Vagina (tissue), 2 donors: ENCODE measurements around the gene IHH. TPM values are rescaled to one million over a fixed set of nuclear protein-coding genes. Genes with fewer than 3 reads are reported as not detected.

Experiments used
- DNase-seq, 2 donors: peaks; one replicate each; pipeline ENCODE4 v3.0.0-alpha.2; 2017; ENCODE audit errors: extremely low spot score in 2 of 2
- H3K27ac ChIP-seq: fragments of 200-600 bp; sonication (generic); one replicate; pipeline ENCODE4 v1.5.1; 2019
- H3K27me3 ChIP-seq: fragments of 200-600 bp; sonication (generic); one replicate; pipeline ENCODE4 v1.5.1; 2019
- H3K36me3 ChIP-seq, 2 donors: fragments of 200-600 bp; sonication (generic); one replicate each; pipeline ENCODE4 v1.5.1; 2017 to 2019
- H3K4me1 ChIP-seq: fragments of 200-600 bp; sonication (generic); one replicate; pipeline ENCODE4 v1.5.1; 2019
- H3K4me3 ChIP-seq, 2 donors: fragments of 200-600 bp; sonication (generic); 1 replicate in 1 of 2; 2 replicates in 1 of 2; pipeline ENCODE4 v1.5.1; 2016 to 2019
- H3K9me3 ChIP-seq: fragments of 200-600 bp; sonication (generic); one replicate; pipeline ENCODE4 v1.5.1; 2019
- CTCF ChIP-seq, 3 experiments: fragments of 450-650 bp in 2 of 3; fragments of 200-600 bp in 1 of 3; sonication (generic) in 1 of 3; IDR thresholded peaks; one replicate each; pipeline ENCODE4 v1.5.1; 2017 to 2019; ENCODE audit warnings: antibody characterized with exemption in 3 of 3, mild to moderate bottlenecking in 2 of 3, moderate library complexity in 2 of 3
- POLR2A ChIP-seq, 2 donors: fragments of 450-650 bp; IDR thresholded peaks; one replicate each; pipeline ENCODE4 v1.6.1; 2017; ENCODE audit warnings: antibody characterized with exemption in 2 of 2, mild to moderate bottlenecking in 2 of 2, moderate library complexity in 2 of 2
- POLR2AphosphoS5 ChIP-seq, 2 donors: sonication (generic); formaldehyde crosslinking; IDR thresholded peaks; one replicate each; pipeline ENCODE4 v1.9.0; 2017; ENCODE audit warnings: antibody characterized with exemption in 2 of 2, mild to moderate bottlenecking in 2 of 2, low read depth in 1 of 2; ENCODE audit not compliant: insufficient read depth in 1 of 2
- intact Hi-C: fragments of 100-400 bp; cut with DNase I; formaldehyde crosslinking; loops from one replicate; pipeline ENCODE4 v1.15.1; 2023
- microRNA counts, 2 donors: library from miRNA; unstranded; fragments of <30 nt; microRNA quantifications; one replicate each; lab custom pipeline; 2016 to 2017
- microRNA-seq: library from miRNA; unstranded; fragments of <30 nt; microRNA quantifications from one replicate; pipeline ENCODE4, GENCODE V29; 2017; ENCODE audit warnings: borderline number of aligned reads, borderline replicate concordance
- small RNA-seq: library from RNA; depleted of rRNA; stranded (forward); fragments of <200 nt; gene quantifications from one replicate; pipeline ENCODE3, GENCODE V24; 2016
- total RNA-seq: library from RNA; depleted of rRNA; stranded (reverse); fragments of >200 nt; gene quantifications from one replicate; pipeline ENCODE4 v1.2.3, GENCODE V29; 2016

The IHH gene
- total RNA-seq, 1 donor from 2014 or later, result not detected

GRCh38 chr2:219016721-219017120 is 44.0 kb downstream of the IHH start:
- no peak overlapping the region for H3K27ac ChIP-seq
- H3K4me3 ChIP-seq, result no peak overlapping the region
- no peak for DNase-seq
- H3K4me1 ChIP-seq, result no peaks in the 10 kb centered on the region
- H3K27me3 ChIP-seq, result no peaks in the 10 kb centered on the region
- H3K9me3 ChIP-seq, result no peaks in the 10 kb centered on the region
- H3K36me3 ChIP-seq, result no peaks in the 10 kb centered on the region
- no peak for TF ChIP-seq CTCF (IDR thresholded peaks at IDR 0.05)
- no peak for TF ChIP-seq POLR2AphosphoS5 (IDR thresholded peaks at IDR 0.05; ENCODE audit: insufficient read depth in 1 of 2, low read depth in 1 of 2)
- TF ChIP-seq POLR2A (IDR thresholded peaks at IDR 0.05), result no peak
- intact Hi-C loops, result no loop called here

GRCh38 chr2:219010873-219011272 is 49.8 kb downstream of the IHH start:
- Histone ChIP-seq H3K27ac (no peak overlapping the region), H3K36me3 (no peaks in the 10 kb centered on the region), H3K27me3 (no peaks in the 10 kb centered on the region), H3K4me1 (no peaks in the 10 kb centered on the region), H3K9me3 (no peaks in the 10 kb centered on the region), H3K4me3 (no peak overlapping the region)
- TF ChIP-seq POLR2A (IDR thresholded peaks at IDR 0.05) (no peak), POLR2AphosphoS5 (IDR thresholded peaks at IDR 0.05; ENCODE audit: insufficient read depth in 1 of 2, low read depth in 1 of 2) (no peak), CTCF (IDR thresholded peaks at IDR 0.05) (no peak)
- no peak for DNase-seq
- intact Hi-C loops, result no loop called here

- H3K27ac ChIP-seq, result no peak overlapping the region
- no peak for TF ChIP-seq POLR2A (IDR thresholded peaks at IDR 0.05)
- no peak for TF ChIP-seq CTCF (IDR thresholded peaks at IDR 0.05)
- no peak for TF ChIP-seq POLR2AphosphoS5 (IDR thresholded peaks at IDR 0.05; ENCODE audit: insufficient read depth in 1 of 2, low read depth in 1 of 2)
- no peaks in the 10 kb centered on the region for H3K9me3 ChIP-seq
- no peaks in the 10 kb centered on the region for H3K36me3 ChIP-seq
- intact Hi-C loops, result no loop called here
- no peaks in the 10 kb centered on the region for H3K4me1 ChIP-seq
- no peak for DNase-seq
- no peaks in the 10 kb centered on the region for H3K27me3 ChIP-seq
- no peak overlapping the region for H3K4me3 ChIP-seq
These were observed 50.5 kb downstream of the IHH start for GRCh38 chr2:219010162-219010756.

GRCh38 chr2:219009294-219009693 is 51.4 kb downstream of the IHH start:
- H3K4me1 ChIP-seq, result no peaks in the 10 kb centered on the region
- no peak overlapping the region for H3K27ac ChIP-seq
- no peaks in the 10 kb centered on the region for H3K36me3 ChIP-seq
- no peak for DNase-seq
- H3K4me3 ChIP-seq, result no peak overlapping the region
- no peak for TF ChIP-seq CTCF (IDR thresholded peaks at IDR 0.05)
- no peaks in the 10 kb centered on the region for H3K27me3 ChIP-seq
- intact Hi-C loops, result no loop called here
- H3K9me3 ChIP-seq, result no peaks in the 10 kb centered on the region

MicroRNA genes within 50 kb of the gene (microRNA counts, 767-probe panel; counts per million panel counts)
- microRNA hsa-miR-3131 (lab: Ali Mortazavi, UCI), result 238 to 261 counts per million in 2 donors

Small RNAs within 50 kb of the gene (microRNA-seq; reads per million reads assigned to microRNA genes)
- not detected for gene MIR3131

Small RNAs within 50 kb of the gene (small RNA-seq; reads per million reads assigned to genes)
- gene MIR3131 (not detected), gene RN7SL764P (not detected)

Other genes starting within 250 kb of the IHH start
- gene PRKAG3, start 229.1 kb downstream of the IHH start, total RNA-seq, result not detected
- 2.0 TPM for gene WNT6, start 201.1 kb downstream of the IHH start, total RNA-seq
- gene WNT10A, start 180.1 kb downstream of the IHH start, total RNA-seq, result 2.5 TPM
- gene CDK5R2, start 101.3 kb downstream of the IHH start, total RNA-seq, result 0.49 TPM
- not detected for gene FEV, start 75.7 kb downstream of the IHH start, total RNA-seq
- not detected for gene CRYBA2, start 67.5 kb downstream of the IHH start, total RNA-seq
- gene CFAP65, start 19.4 kb downstream of the IHH start, total RNA-seq, result not detected
- 17.7 TPM for gene NHEJ1, start 99.9 kb upstream of the IHH start, total RNA-seq
- 5.4 TPM for gene SLC23A3, start 109.1 kb upstream of the IHH start, total RNA-seq
- gene CNPPD1, start 116.0 kb upstream of the IHH start, total RNA-seq, result 32.2 TPM
- 43.7 TPM for gene RETREG2, start 117.4 kb upstream of the IHH start, total RNA-seq
- gene ZFAND2B, start 145.9 kb upstream of the IHH start, total RNA-seq, result 52.1 TPM
- gene ABCB6, start 158.0 kb upstream of the IHH start, total RNA-seq, result 23.8 TPM
- 62.4 TPM for gene ATG9A, start 168.7 kb upstream of the IHH start, total RNA-seq
- 98.7 TPM for gene ANKZF1, start 168.9 kb upstream of the IHH start, total RNA-seq
- 22.8 TPM for gene GLB1L, start 184.5 kb upstream of the IHH start, total RNA-seq
- 12.8 TPM for gene STK16, start 184.6 kb upstream of the IHH start, total RNA-seq
- not detected for gene TUBA4B, start 192.3 kb upstream of the IHH start, total RNA-seq
- gene TUBA4A, start 193.0 kb upstream of the IHH start, total RNA-seq, result 122 TPM
- 92.8 TPM for gene DNAJB2, start 218.4 kb upstream of the IHH start, total RNA-seq
- gene PTPRN, start 248.5 kb upstream of the IHH start, total RNA-seq, result 7.6 TPM